K562 (cell line): ENCODE measurements around the gene HPS3. TPM values are rescaled to one million over a fixed set of nuclear protein-coding genes. Genes with fewer than 3 reads are reported as not detected.

Experiments used
- ATAC-seq: fragments of 200-7000 bp; cut with Tn5 transposase; 3 replicates; pipeline ENCODE4 v1.9.1; 2020; ENCODE audit warnings: moderate library complexity
- BruUV-seq: library from RNA; stranded (reverse); fragments of 400-500 nt; replicated peaks from 2 replicates; lab custom pipeline; 2021; lab: Mats Ljungman, UMichigan
- CTCF ChIA-PET: fragments of 300-600 bp; formaldehyde crosslinking; extraction: SDS; loops from one replicate; lab custom pipeline; 2021; ENCODE audit warnings: low intra/inter-chr PET ratio; lab: Yijun Ruan, JAX
- POLR2A ChIA-PET: fragments of 300-600, 350-650 bp; sonication (Branson Sonifier 250); formaldehyde crosslinking; extraction: SDS; loops from one replicate; lab custom pipeline; 2021; ENCODE audit warnings: antibody characterized with exemption, inconsistent platforms; lab: Yijun Ruan, JAX
- DNase-seq, 4 experiments: peaks; one replicate each; pipeline versions ENCODE4 v3.0.0 to v3.0.0-alpha.2; 2011 to 2018; ENCODE audit warnings: low spot score in 3 of 4, mixed read lengths in 3 of 4; ENCODE audit errors: extremely low read depth in 1 of 4
- FAIRE-seq: peaks from 2 replicates; lab custom pipeline; 2011; peaks lifted over from hg19 to GRCh38; lab: Jason Lieb, UNC
- H2AFZ ChIP-seq: 2 replicates; pipeline ENCODE4 v1.6.0; 2011; ENCODE audit warnings: low read depth, low read length, control low read depth, inconsistent platforms
- H3K27ac ChIP-seq: fragments of 200-600 bp; 3 replicates; pipeline ENCODE4 v1.8.0; 2011; ENCODE audit warnings: low read depth, mild to moderate bottlenecking, control low read depth, inconsistent platforms, low read length, moderate library complexity, mixed read lengths; ENCODE audit errors: extremely low read depth
- H3K27me3 ChIP-seq, 2 experiments: fragments of 300-600 bp in 1 of 2; 2 replicates in 1 of 2; 3 replicates in 1 of 2; pipeline versions ENCODE4 v1.6.0 to v1.8.0; 2011; ENCODE audit warnings: inconsistent platforms in 2 of 2, low read length in 2 of 2, mild to moderate bottlenecking in 1 of 2, mixed read lengths in 1 of 2, moderate library complexity in 1 of 2; ENCODE audit not compliant: control insufficient read depth in 2 of 2, insufficient read depth in 2 of 2
- H3K36me3 ChIP-seq: fragments of 300-600 bp; 3 replicates; pipeline ENCODE4 v1.8.0; 2011; ENCODE audit warnings: mild to moderate bottlenecking, low read length, inconsistent platforms; ENCODE audit not compliant: control insufficient read depth, insufficient read depth
- H3K4me1 ChIP-seq, 2 experiments: fragments of 200-600 bp in 1 of 2; replicated peaks in 1 of 2; 2 replicates in 1 of 2; 3 replicates in 1 of 2; pipeline versions ENCODE4 v1.5.1 to v1.8.0; 2011; ENCODE audit warnings: inconsistent platforms in 2 of 2, low read length in 2 of 2, mild to moderate bottlenecking in 1 of 2, mixed read lengths in 1 of 2, moderate library complexity in 1 of 2; ENCODE audit not compliant: control insufficient read depth in 2 of 2, insufficient read depth in 2 of 2
- H3K4me2 ChIP-seq: 2 replicates; pipeline ENCODE4 v1.6.1; 2011; ENCODE audit warnings: low read length, control low read depth, inconsistent platforms, mixed read lengths; ENCODE audit not compliant: insufficient read depth
- H3K4me3 ChIP-seq: fragments of 200-600 bp; sonication (generic), shearing (Covaris generic); 2 replicates; pipeline ENCODE4 v1.5.1; 2016; ENCODE audit warnings: control low read depth, inconsistent platforms
- H3K79me2 ChIP-seq: fragments of 200-600 bp; 3 replicates; pipeline ENCODE4 v1.8.0; 2011; ENCODE audit warnings: low read length, inconsistent platforms; ENCODE audit not compliant: control insufficient read depth, insufficient read depth
- H3K9ac ChIP-seq, 2 experiments: 2 replicates each; pipeline versions ENCODE4 v1.6.0 to v1.6.1; 2011; ENCODE audit warnings: low read depth in 2 of 2, low read length in 2 of 2, control low read depth in 1 of 2, inconsistent platforms in 1 of 2, mild to moderate bottlenecking in 1 of 2, mixed read lengths in 1 of 2; ENCODE audit not compliant: insufficient read depth in 1 of 2
- H3K9me1 ChIP-seq: one replicate; pipeline ENCODE4 v1.6.0; 2011; ENCODE audit warnings: inconsistent platforms, mild to moderate bottlenecking, low read length, moderate library complexity; ENCODE audit not compliant: control insufficient read depth, insufficient read depth
- H3K9me3 ChIP-seq: replicated peaks from 2 replicates; pipeline ENCODE4 v1.5.1; 2011; ENCODE audit warnings: low read depth, low read length, inconsistent platforms; ENCODE audit not compliant: control insufficient read depth, insufficient read depth
- H4K20me1 ChIP-seq: replicated peaks from 2 replicates; pipeline ENCODE4 v1.6.1; 2011; ENCODE audit warnings: low read length, inconsistent platforms, mixed read lengths; ENCODE audit not compliant: control insufficient read depth, insufficient read depth
- CBFB ChIP-seq: sonication (generic); formaldehyde crosslinking; IDR thresholded peaks from 2 replicates; pipeline ENCODE4 v1.4.0; 2020; ENCODE audit warnings: mild to moderate bottlenecking, missing genetic modification reagents
- GTF2F1 ChIP-seq: IDR thresholded peaks from 2 replicates; pipeline ENCODE4 v1.6.1; 2011; ENCODE audit warnings: low read depth, low read length, improper control_type of control experiment
- HNRNPL ChIP-seq: fragments of 200-400 bp; formaldehyde crosslinking; IDR thresholded peaks from 2 replicates; pipeline ENCODE4 v1.6.1; 2017; ENCODE audit warnings: low read depth, mild to moderate bottlenecking, low read length
- POLR2AphosphoS5 ChIP-seq: IDR thresholded peaks from 2 replicates; pipeline ENCODE4 v1.6.1; 2011; ENCODE audit warnings: mild to moderate bottlenecking, low read depth, low read length, moderate library complexity; ENCODE audit not compliant: control insufficient read depth, insufficient read depth
- POLR2H ChIP-seq: IDR thresholded peaks from 2 replicates; pipeline ENCODE4 v1.6.1; 2016; ENCODE audit warnings: missing genetic modification characterization, low read depth, mild to moderate bottlenecking, control low read depth, missing compliant biosample characterization, moderate library complexity
- SREBF1 ChIP-seq: fragments of 150-350 bp; IDR thresholded peaks from 2 replicates; pipeline ENCODE4 v1.6.1; 2014; ENCODE audit warnings: antibody characterized with exemption, low read depth, low read length, borderline replicate concordance
- TCF7L2 ChIP-seq: fragments of 150-350 bp; IDR thresholded peaks from 2 replicates; pipeline ENCODE4 v1.6.1; 2016; ENCODE audit warnings: low read depth, mild to moderate bottlenecking, low read length, moderate library complexity
- ZFP30 ChIP-seq: fragments of 250-450 bp; sonication (Bioruptor Pico); IDR thresholded peaks from 2 replicates; pipeline ENCODE4 v1.8.0; 2022; ENCODE audit warnings: moderate library complexity, mild to moderate bottlenecking, inconsistent platforms, borderline replicate concordance
- ZNF197 ChIP-seq: fragments of 200-800 bp; sonication (Bioruptor generic); IDR thresholded peaks from 2 replicates; pipeline ENCODE4 v1.6.1; 2016; ENCODE audit warnings: low read depth, missing genetic modification characterization, missing compliant biosample characterization
- WGBS: fragments of 100-300 bp; shearing (Covaris generic); methylation state at CpG from one replicate; pipeline ENCODE4 v1.1.6; 2016; ENCODE audit warnings: low coverage, mixed read lengths; ENCODE audit not compliant: insufficient coverage; ENCODE audit errors: missing lambda C conversion rate; 5-methylcytosine and 5-hydroxymethylcytosine counted together
- in situ Hi-C: fragments of 300-500 bp; cut with MboI; formaldehyde crosslinking; loops from 4 replicates; pipeline ENCODE4 v1.15.0; 2018; ENCODE audit warnings: inconsistent platforms, mixed read lengths
- intact Hi-C: fragments of 100-400 bp; cut with micrococcal nuclease; formaldehyde crosslinking; loops from 2 replicates; pipeline ENCODE4 v1.14.2; 2022
- polyA plus RNA-seq, 8 experiments: library from polyadenylated mRNA; depleted of rRNA in 4 of 8; stranded (reverse) in 5 of 8; unstranded in 3 of 8; fragments of >200 nt; fragmentation: Nextera tagmentation in 2 of 8; fragmentation: Illumina TruSeq in 1 of 8; extraction: Ambion mirVana in 2 of 8; extraction: Trizol in 1 of 8; gene quantifications; 2 replicates each; pipeline versions ENCODE4 v1.2.1 to v1.2.3, GENCODE V29; 2011 to 2014; ENCODE audit warnings: inconsistent platforms in 1 of 8, missing spikeins in 1 of 8
- total RNA-seq, 7 experiments: library from RNA; depleted of rRNA in 6 of 7; stranded (reverse); fragments of >200 nt in 6 of 7; fragmentation: Illumina TruSeq in 2 of 7; extraction: Trizol in 2 of 7; gene quantifications; 2 replicates each; pipeline versions ENCODE4 v1.2.1 to v1.2.3, GENCODE V29; 2011 to 2021; ENCODE audit warnings: low replicate concordance in 1 of 7
- TF ChIP-seq, protein P1 (sequence below): sonication (generic); formaldehyde crosslinking; IDR thresholded peaks from 2 replicates; pipeline ENCODE4 v1.8.0; 2022; ENCODE audit warnings: mild to moderate bottlenecking, missing genetic modification reagents
- TF ChIP-seq, protein P2 (sequence below): sonication (generic); formaldehyde crosslinking; IDR thresholded peaks from 2 replicates; pipeline ENCODE4 v1.9.0; 2022; ENCODE audit warnings: mild to moderate bottlenecking, missing genetic modification reagents
- TF ChIP-seq, protein P3 (sequence below), 3 experiments: fragments of 200-800 bp in 1 of 3; fragments of 250-450 bp in 1 of 3; fragments of 450-650 bp in 1 of 3; sonication (Bioruptor Pico) in 1 of 3; sonication (Bioruptor generic) in 1 of 3; formaldehyde crosslinking in 1 of 3; IDR thresholded peaks; 2 replicates each; pipeline versions ENCODE4 v1.6.1 to v1.8.0; 2016 to 2022; ENCODE audit warnings: mild to moderate bottlenecking in 2 of 3, missing genetic modification characterization in 2 of 3, missing compliant biosample characterization in 1 of 3, moderate library complexity in 1 of 3
- TF ChIP-seq, protein P4 (sequence below): fragments of 450-650 bp; conservative IDR thresholded peaks from 2 replicates; pipeline ENCODE4 v1.6.1; 2016; ENCODE audit warnings: missing genetic modification characterization, low read depth, mild to moderate bottlenecking, missing compliant biosample characterization, moderate library complexity

HPS3 gene
- total and polyA plus RNA-seq, 9 of the 15 experiments (the other 6 are each of a cell fraction or from before 2014, with no cell fraction given), result 1.2 to 11.3 (median 7.6) TPM

DNA sequence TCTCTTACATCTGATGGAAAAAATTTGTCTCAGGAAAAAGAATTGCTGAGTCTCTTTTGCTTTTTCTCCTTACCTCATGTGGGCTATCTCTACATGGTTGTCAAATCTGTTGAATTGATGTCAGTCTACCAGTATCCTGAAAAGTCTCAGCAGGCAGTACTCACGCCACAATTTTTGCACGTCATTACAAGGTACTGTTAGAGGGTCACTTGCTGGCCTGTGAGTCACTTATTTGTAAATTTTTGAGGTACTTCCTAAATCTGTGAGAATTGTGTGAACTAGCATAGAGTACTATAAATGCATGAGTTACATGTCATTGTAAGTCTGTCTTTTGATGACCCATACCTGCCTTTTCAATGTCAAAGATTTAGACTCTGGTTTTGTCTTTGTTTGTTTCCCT, 15.9 kb downstream of the HPS3 start:
- in situ Hi-C loops, result no loop called here
- intact Hi-C loops, result no loop called here
- Histone ChIP-seq H3K9me3 (no peaks in the 10 kb centered on the region), H3K9ac (no peak overlapping the region), H3K79me2 (no peaks in the 10 kb centered on the region), H3K4me3 (no peak overlapping the region), H2AFZ (no peak overlapping the region), H3K4me1 (no peaks in the 10 kb centered on the region), H3K4me2 (no peak overlapping the region), H4K20me1 (no peaks in the 10 kb centered on the region), H3K9me1 (no peaks in the 10 kb centered on the region), H3K36me3 (peaks cover 3% of the 10 kb centered on the region; the same call in 1 of the 3 replicates), H3K27ac (no peak overlapping the region), H3K27me3 (no peaks in the 10 kb centered on the region)
- CTCF ChIA-PET, result no interaction called here
- BruUV-seq, result no TSS peak
- ATAC-seq, result no peak
- no peak for DNase-seq
- 11% methylated on average over 2 of the region's 2 CpGs for WGBS
- POLR2A ChIA-PET, result no interaction called here
- FAIRE-seq, result peak; percentile 32
- TF ChIP-seq HNRNPL (no peak), SREBF1 (no peak), GTF2F1 (no peak), POLR2H (tag) (no peak), ZFP30 (CRISPR knock-in tag) (no peak), CBFB (no peak), POLR2AphosphoS5 (no peak), ZNF197 (CRISPR knock-in tag) (no peak), TCF7L2 (no peak)
- TF ChIP-seq, protein P1, sequence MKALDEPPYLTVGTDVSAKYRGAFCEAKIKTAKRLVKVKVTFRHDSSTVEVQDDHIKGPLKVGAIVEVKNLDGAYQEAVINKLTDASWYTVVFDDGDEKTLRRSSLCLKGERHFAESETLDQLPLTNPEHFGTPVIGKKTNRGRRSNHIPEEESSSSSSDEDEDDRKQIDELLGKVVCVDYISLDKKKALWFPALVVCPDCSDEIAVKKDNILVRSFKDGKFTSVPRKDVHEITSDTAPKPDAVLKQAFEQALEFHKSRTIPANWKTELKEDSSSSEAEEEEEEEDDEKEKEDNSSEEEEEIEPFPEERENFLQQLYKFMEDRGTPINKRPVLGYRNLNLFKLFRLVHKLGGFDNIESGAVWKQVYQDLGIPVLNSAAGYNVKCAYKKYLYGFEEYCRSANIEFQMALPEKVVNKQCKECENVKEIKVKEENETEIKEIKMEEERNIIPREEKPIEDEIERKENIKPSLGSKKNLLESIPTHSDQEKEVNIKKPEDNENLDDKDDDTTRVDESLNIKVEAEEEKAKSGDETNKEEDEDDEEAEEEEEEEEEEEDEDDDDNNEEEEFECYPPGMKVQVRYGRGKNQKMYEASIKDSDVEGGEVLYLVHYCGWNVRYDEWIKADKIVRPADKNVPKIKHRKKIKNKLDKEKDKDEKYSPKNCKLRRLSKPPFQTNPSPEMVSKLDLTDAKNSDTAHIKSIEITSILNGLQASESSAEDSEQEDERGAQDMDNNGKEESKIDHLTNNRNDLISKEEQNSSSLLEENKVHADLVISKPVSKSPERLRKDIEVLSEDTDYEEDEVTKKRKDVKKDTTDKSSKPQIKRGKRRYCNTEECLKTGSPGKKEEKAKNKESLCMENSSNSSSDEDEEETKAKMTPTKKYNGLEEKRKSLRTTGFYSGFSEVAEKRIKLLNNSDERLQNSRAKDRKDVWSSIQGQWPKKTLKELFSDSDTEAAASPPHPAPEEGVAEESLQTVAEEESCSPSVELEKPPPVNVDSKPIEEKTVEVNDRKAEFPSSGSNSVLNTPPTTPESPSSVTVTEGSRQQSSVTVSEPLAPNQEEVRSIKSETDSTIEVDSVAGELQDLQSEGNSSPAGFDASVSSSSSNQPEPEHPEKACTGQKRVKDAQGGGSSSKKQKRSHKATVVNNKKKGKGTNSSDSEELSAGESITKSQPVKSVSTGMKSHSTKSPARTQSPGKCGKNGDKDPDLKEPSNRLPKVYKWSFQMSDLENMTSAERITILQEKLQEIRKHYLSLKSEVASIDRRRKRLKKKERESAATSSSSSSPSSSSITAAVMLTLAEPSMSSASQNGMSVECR (CRISPR knock-in tag), result no peak
- TF ChIP-seq, protein P2, sequence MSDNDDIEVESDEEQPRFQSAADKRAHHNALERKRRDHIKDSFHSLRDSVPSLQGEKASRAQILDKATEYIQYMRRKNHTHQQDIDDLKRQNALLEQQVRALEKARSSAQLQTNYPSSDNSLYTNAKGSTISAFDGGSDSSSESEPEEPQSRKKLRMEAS, result no peak
- TF ChIP-seq, protein P3, sequence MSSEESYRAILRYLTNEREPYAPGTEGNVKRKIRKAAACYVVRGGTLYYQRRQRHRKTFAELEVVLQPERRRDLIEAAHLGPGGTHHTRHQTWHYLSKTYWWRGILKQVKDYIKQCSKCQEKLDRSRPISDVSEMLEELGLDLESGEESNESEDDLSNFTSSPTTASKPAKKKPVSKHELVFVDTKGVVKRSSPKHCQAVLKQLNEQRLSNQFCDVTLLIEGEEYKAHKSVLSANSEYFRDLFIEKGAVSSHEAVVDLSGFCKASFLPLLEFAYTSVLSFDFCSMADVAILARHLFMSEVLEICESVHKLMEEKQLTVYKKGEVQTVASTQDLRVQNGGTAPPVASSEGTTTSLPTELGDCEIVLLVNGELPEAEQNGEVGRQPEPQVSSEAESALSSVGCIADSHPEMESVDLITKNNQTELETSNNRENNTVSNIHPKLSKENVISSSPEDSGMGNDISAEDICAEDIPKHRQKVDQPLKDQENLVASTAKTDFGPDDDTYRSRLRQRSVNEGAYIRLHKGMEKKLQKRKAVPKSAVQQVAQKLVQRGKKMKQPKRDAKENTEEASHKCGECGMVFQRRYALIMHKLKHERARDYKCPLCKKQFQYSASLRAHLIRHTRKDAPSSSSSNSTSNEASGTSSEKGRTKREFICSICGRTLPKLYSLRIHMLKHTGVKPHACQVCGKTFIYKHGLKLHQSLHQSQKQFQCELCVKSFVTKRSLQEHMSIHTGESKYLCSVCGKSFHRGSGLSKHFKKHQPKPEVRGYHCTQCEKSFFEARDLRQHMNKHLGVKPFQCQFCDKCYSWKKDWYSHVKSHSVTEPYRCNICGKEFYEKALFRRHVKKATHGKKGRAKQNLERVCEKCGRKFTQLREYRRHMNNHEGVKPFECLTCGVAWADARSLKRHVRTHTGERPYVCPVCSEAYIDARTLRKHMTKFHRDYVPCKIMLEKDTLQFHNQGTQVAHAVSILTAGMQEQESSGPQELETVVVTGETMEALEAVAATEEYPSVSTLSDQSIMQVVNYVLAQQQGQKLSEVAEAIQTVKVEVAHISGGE (CRISPR knock-in tag; IDR thresholded peaks at IDR 0.05), result no peak
- TF ChIP-seq, protein P4, sequence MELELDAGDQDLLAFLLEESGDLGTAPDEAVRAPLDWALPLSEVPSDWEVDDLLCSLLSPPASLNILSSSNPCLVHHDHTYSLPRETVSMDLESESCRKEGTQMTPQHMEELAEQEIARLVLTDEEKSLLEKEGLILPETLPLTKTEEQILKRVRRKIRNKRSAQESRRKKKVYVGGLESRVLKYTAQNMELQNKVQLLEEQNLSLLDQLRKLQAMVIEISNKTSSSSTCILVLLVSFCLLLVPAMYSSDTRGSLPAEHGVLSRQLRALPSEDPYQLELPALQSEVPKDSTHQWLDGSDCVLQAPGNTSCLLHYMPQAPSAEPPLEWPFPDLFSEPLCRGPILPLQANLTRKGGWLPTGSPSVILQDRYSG, result no peak
